Fibroblast of lung (primary cell): Measurements from ENCODE around the gene MEF2D.

Source experiments
- CTCF ChIP-seq, 2 donors: IDR thresholded peaks in 1 of 2; conservative IDR thresholded peaks in 1 of 2; 1 replicate in 1 of 2; 2 replicates in 1 of 2; pipeline ENCODE4 v1.5.1; 2011 to 2012; ENCODE audit warnings: low read length in 2 of 2, control low read depth in 1 of 2, inconsistent platforms in 1 of 2, low read depth in 1 of 2, mild to moderate bottlenecking in 1 of 2
- EZH2 ChIP-seq: IDR thresholded peaks from 2 replicates; pipeline ENCODE4 v1.5.1; 2012; ENCODE audit warnings: low read length, control low read depth, mild to moderate bottlenecking; ENCODE audit errors: missing control alignments

GRCh38 chr1:156422602-156423091 lies 77.9 kb downstream of the MEF2D start:
- TF ChIP-seq CTCF (conservative IDR thresholded peaks at IDR 0.05 in 1 of 2, IDR thresholded peaks at IDR 0.05 in 1 of 2; ENCODE audit: low read depth in 1 of 2, low read length in 2 of 2) (no peak), EZH2 (no peak)
